Mammary epithelial cell (primary cell): ENCODE results near the gene GANAB.

ENCODE experiments used
- CTCF ChIP-seq, 2 donors: IDR thresholded peaks in 1 of 2; conservative IDR thresholded peaks in 1 of 2; 2 replicates each; pipeline ENCODE4 v1.5.1; 2011 to 2012; ENCODE audit warnings: inconsistent platforms in 2 of 2, low read length in 2 of 2, mild to moderate bottlenecking in 2 of 2, control low read depth in 1 of 2, low read depth in 1 of 2; ENCODE audit not compliant: insufficient read depth in 1 of 2; ENCODE audit errors: extremely low read depth in 1 of 2
- EZH2 ChIP-seq: IDR thresholded peaks from 2 replicates; pipeline ENCODE4 v1.6.1; 2012; ENCODE audit warnings: low read length, inconsistent platforms, borderline replicate concordance

GRCh38 chr11:62603072-62603408 lies 43.4 kb downstream of the GANAB start:
- TF ChIP-seq CTCF (conservative IDR thresholded peaks at IDR 0.05 in 1 of 2, IDR thresholded peaks at IDR 0.05 in 1 of 2; ENCODE audit: extremely low read depth in 1 of 2, insufficient read depth in 1 of 2, low read depth in 1 of 2, low read length in 2 of 2) (no peak), EZH2 (no peak)
